GM18951 (cell line): Measurements from ENCODE around the gene ZCCHC7.
A peak's percentile ranks its signal among the peaks of the same experiment; 100 is the strongest.
"Not testable (repeated sequence)": the region's sequence is repeated elsewhere in the genome, so short reads cannot be mapped to it uniquely, and the experiment has no call there.

Experiments
- POLR2A ChIP-seq: IDR thresholded peaks from 4 replicates; pipeline ENCODE4 v1.6.1; 2011; ENCODE audit warnings: mild to moderate bottlenecking; ENCODE audit not compliant: insufficient read length, insufficient read depth; ENCODE audit errors: extremely low read depth
- in situ Hi-C: fragments of 300-500 bp; cut with MboI; formaldehyde crosslinking; loops from one replicate; pipeline ENCODE4 v1.12.0; 2022; ENCODE audit warnings: low sequenced_read_pairs, mixed read lengths, inconsistent platforms; ENCODE audit not compliant: unreplicated experiment

The ZCCHC7 gene

DNA sequence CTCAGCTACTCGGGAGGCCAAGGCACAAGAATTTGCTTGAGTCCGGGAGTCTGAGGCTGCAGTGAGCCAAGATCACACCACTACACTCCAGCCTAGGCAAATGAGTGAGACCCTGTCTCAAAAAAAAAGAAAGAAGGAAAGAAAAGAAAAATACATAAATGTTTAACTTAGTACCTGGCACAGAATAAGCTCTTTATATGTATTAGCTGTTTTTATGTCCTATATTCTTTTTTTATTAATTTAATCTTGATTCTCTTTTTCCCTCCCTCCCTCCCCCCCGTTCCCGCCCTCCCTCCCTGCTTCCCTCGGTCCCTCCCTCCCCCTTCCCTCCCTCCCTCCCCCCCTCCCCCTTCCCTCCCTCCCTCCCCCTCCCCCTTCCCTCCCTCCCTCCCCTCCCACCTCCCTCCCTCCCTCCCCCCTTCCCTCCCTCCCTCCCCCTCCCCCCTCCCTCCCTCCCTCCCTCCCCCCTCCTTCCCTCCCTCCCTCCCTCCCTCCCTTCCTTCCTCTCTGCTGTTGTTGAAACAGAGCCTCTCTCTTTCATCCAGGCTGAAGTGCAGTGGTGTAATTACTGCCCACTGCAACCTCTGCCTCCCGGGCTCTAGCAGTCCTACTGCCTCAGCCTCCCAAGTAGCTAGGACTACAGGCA lies 166.3 kb downstream of the ZCCHC7 start:
- in situ Hi-C loops = no loop called here
- TF ChIP-seq POLR2A = no peak

GRCh38 chr9:37287317-37287716 lies 166.9 kb downstream of the ZCCHC7 start:
- in situ Hi-C loops = no loop called here
- TF ChIP-seq POLR2A = no peak

- TF ChIP-seq POLR2A = no peak
- in situ Hi-C loops = no loop called here
Observed at GRCh38 chr9:37289631-37290030, 169.3 kb downstream of the ZCCHC7 start.

DNA sequence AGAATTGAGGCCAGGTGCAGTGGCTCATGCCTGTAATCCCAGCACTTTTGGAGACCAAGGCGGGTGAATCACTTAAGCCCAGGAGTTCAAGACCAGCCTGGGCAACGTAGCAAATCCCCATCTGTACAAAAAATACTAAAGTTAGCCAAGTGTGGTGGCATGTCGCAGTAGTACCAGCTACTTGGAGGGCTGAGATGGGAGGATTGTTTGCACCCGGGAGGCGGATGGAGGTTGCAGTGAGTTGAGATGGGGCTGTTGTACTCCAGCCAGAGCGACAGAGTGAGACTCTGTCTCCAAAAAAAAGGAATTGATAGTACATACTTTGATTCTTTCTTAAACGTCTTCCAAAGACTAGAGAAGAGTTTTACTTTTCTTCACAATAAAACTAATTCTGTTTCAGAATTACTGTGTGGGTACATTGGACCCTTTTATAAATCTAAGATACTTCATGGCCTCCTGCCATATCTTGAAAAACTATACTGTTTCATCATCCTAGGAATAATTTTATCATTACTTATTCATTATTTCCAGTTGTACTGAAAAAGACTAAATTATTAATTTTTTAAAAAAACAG lies 170.1 kb downstream of the ZCCHC7 start:
- in situ Hi-C loops = no loop called here
- TF ChIP-seq POLR2A = peak; percentile 14

GRCh38 chr9:37290940-37291485 lies 170.6 kb downstream of the ZCCHC7 start:
- no peak for TF ChIP-seq POLR2A

DNA sequence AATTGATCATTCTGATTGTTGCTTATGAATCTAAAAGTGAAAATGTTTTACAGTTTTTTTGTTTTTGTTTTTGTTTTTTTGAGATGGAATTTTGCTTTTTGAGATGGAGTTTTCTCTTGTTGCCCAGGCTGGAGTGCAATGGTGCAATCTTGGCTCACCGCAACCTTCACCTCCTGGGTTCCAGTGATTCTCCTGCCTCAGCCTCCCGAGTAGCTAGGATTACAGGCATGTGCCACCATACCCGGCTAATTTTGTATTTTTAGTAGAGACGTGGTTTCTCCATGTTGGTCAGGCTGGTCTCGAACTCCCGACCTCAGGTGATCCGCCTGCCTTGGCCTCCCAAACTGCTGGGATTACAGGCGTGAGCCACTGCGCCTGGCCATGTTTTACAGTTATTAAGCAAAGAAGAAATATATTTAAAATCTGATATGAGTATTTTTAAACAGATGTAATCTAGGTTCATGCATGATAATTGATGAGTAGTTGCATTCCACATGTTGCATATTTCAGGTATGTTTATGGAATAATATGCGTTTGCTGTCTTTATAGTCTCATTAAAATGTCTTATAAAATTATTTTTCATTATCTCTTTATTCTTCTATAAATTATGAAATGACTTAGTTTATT lies 171.4 kb downstream of the ZCCHC7 start:
- in situ Hi-C loops = not testable (repeated sequence)

More at GRCh38 chr9:37290940-37291485, 170.6 kb downstream of the ZCCHC7 start:
- in situ Hi-C loops = no loop called here

DNA sequence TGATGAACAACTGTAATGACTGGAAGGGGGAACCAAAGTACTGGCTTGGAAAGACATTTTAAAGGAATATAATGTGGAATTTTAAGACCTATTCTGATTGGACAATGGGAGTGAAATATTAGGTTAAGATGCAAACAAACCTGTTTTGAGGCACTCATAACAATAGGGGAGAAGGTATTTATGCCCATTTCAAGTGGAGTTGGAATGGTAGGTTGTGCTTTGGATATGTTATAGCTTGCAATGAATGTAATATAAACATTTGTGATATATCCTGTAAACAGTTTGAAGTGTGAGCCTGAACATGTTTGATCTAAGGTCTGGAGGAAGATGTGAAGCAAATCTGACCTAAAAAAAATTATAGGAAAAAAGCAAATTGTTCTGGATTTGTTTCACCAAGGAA lies 172.5 kb downstream of the ZCCHC7 start:
- no peak for TF ChIP-seq POLR2A
- in situ Hi-C loops = no loop called here

- in situ Hi-C loops = no loop called here
- TF ChIP-seq POLR2A = no peak
Observed at GRCh38 chr9:37293664-37294524, 173.5 kb downstream of the ZCCHC7 start.

- no peak for TF ChIP-seq POLR2A
- in situ Hi-C loops = no loop called here
Observed at GRCh38 chr9:37295178-37295577, 174.8 kb downstream of the ZCCHC7 start.

- no peak for TF ChIP-seq POLR2A
- in situ Hi-C loops = no loop called here
Observed at GRCh38 chr9:37295796-37296195, 175.4 kb downstream of the ZCCHC7 start.

DNA sequence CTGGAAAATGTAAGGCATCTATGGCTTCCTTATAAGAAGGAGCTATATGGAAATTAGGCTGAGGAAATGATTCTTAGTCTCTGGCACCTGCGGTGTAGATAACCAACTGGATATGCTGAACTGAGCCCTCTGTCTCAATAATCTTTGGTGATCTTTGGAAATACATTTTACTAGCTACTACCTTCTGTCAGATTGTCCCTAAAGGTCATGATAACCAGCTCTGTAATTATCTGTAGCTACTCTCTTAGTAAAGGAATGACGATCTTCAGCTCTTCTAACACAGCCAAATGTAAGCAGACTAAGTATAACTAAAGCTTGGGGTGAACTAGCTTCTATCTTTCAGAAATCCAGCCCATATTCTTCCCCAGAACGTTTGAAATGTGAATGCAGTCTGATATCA lies 177.2 kb downstream of the ZCCHC7 start:
- TF ChIP-seq POLR2A = no peak
- in situ Hi-C loops = no loop called here

GRCh38 chr9:37300620-37301019 lies 180.2 kb downstream of the ZCCHC7 start:
- no peak for TF ChIP-seq POLR2A
- in situ Hi-C loops = loop anchor here (5.0 to 10.0 kb wide), 2 partner anchors 268 to 306 kb away; partner anchors contain the start of gene PAX5

DNA sequence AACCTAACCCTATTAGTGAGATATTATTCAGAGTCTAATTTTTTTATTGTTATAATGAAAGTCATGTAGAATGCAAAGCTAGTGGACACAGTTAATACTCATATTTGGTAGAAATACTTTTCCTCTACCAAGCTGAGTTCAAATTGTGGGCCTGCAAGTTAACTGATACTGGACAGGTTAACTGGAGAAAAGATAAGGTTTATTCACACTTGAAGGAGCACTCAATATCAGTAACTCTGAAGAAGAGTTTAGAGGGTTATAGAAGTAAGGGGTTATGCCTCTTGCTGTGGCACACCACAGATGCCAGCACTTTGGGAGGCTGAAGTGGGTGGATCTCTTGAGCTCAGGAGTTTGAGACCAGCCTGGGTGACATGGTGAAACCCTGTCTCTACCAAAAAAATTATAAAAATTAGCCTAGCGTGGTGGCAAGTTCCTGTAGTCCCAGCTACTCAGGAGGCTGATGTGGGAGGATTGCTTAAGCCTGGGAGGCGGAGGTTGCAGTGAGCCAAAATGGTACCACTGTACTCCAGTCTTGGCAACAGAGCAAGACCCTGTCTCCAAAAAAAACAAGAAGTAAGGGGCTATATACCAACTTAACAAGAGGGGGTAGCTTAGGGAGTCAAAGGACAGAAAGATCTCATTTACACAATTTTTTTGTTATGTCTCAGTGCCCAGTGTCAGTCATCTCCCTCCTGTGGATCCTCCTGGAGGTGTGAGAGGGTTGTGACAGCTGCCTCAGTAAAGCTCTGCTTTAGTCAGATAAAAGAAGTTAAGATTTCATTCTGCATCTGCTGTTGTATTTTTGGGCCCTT lies 180.9 kb downstream of the ZCCHC7 start:
- TF ChIP-seq POLR2A = no peak
- in situ Hi-C loops = loop anchor here (5.0 to 10.0 kb wide), 2 partner anchors 269 to 306 kb away; partner anchors contain the start of gene PAX5

DNA sequence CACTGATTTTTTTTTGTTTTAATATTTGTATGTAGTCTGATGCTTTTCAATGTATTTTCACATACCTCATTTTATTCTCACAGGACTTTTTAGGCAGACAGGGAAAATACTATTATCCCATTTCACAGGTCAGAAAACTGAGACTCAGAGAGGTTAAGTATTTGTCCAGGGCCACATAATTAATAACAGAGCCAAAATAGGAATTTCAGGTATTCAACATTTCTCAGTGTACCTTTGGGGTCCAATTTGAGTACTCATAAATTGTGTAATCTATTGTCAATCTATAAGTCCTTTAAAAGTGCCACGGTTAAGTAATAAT lies 181.4 kb downstream of the ZCCHC7 start:
- no peak for TF ChIP-seq POLR2A
- in situ Hi-C loops = loop anchor here (5.0 to 10.0 kb wide), 2 partner anchors 270 to 307 kb away; partner anchors contain the start of gene PAX5
